ENCODE measurements around the gene POU3F1.

Gene POU3F1

GRCh38 chr1:38071312-38072256 lies 25.0 kb upstream of the POU3F1 start:
- Histone ChIP-seq H3K4me1 (ENCODE audit: insufficient read depth, poor library complexity, severe bottlenecking) (no peaks in the 10 kb centered on the region), H3K36me3 (ENCODE audit: low read depth) (no peaks in the 10 kb centered on the region), H3K27ac (ENCODE audit: poor library complexity, severe bottlenecking) (no peak overlapping the region), H3K9me3 (ENCODE audit: severe bottlenecking) (no peaks in the 10 kb centered on the region), H3K27me3 (ENCODE audit: insufficient read depth, poor library complexity, severe bottlenecking) (no peaks in the 10 kb centered on the region), H3K4me3 (ENCODE audit: severe bottlenecking) (no peak overlapping the region)
- no peak for DNase-seq (ENCODE audit: low spot score)
- peak; percentile 64 for ATAC-seq (ENCODE audit: low read depth)
- peak; percentile 21 for TF ChIP-seq CTCF (IDR thresholded peaks at IDR 0.05; ENCODE audit: poor library complexity, severe bottlenecking)

- ATAC-seq (ENCODE audit: low read depth) (no peak), DNase-seq (ENCODE audit: low spot score) (no peak)
- H3K9me3 ChIP-seq (ENCODE audit: severe bottlenecking), result no peaks in the 10 kb centered on the region
- no peaks in the 10 kb centered on the region for H3K36me3 ChIP-seq (ENCODE audit: low read depth)
- TF ChIP-seq CTCF (IDR thresholded peaks at IDR 0.05; ENCODE audit: poor library complexity, severe bottlenecking), result no peak
- no peak overlapping the region for H3K4me3 ChIP-seq (ENCODE audit: severe bottlenecking)
- H3K27me3 ChIP-seq (ENCODE audit: insufficient read depth, poor library complexity, severe bottlenecking), result no peaks in the 10 kb centered on the region
- no peak overlapping the region for H3K27ac ChIP-seq (ENCODE audit: poor library complexity, severe bottlenecking)
- peaks cover 3% of the 10 kb centered on the region for H3K4me1 ChIP-seq (ENCODE audit: insufficient read depth, poor library complexity, severe bottlenecking)
Measured at GRCh38 chr1:38068980-38069340, 22.4 kb upstream of the POU3F1 start.

DNA sequence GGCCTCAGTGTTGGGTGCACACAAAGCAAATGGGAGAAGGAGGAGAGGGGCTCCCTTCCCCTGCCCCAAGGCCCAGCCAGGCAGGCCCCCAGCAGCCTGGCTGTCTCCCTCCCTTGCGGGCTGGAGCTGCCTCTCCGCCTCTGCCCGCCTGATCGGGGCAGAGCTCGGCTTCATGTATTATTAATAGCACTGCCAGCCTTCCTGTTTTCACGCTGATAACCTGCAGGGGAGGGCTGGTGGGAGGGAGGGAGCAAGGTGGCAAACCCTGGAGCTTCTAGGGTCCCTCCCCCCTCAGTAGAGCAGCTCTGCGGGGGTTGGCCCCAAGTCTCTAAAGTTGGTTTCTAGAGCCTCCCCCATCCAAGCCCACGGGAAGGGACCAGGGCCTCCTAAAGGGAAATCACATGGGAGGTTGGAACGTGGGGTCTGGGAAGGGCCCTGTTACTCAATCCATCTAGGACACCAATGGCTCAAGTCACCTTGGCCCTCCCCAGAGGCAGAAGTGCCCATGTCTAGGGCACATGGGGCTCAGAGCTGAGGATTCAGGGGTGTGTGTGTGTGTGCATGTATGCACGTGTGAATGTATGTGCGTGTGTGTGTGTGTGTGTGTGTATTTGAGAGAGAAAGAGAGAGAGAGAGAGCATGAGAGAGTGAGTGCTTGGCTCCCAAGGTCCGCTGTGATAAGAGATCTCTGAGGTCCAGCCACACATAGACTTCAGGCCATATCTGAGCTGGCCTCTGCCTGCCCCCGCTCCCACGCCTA lies 21.8 kb upstream of the POU3F1 start:
- H3K4me3 ChIP-seq (ENCODE audit: severe bottlenecking), result no peak overlapping the region
- DNase-seq (ENCODE audit: low spot score), result no peak
- H3K27ac ChIP-seq (ENCODE audit: poor library complexity, severe bottlenecking), result no peak overlapping the region
- H3K36me3 ChIP-seq (ENCODE audit: low read depth), result no peaks in the 10 kb centered on the region
- H3K27me3 ChIP-seq (ENCODE audit: insufficient read depth, poor library complexity, severe bottlenecking), result no peaks in the 10 kb centered on the region
- H3K4me1 ChIP-seq (ENCODE audit: insufficient read depth, poor library complexity, severe bottlenecking), result peaks cover 3% of the 10 kb centered on the region
- TF ChIP-seq CTCF (IDR thresholded peaks at IDR 0.05; ENCODE audit: poor library complexity, severe bottlenecking), result no peak
- H3K9me3 ChIP-seq (ENCODE audit: severe bottlenecking), result no peaks in the 10 kb centered on the region
- no peak for ATAC-seq (ENCODE audit: low read depth)

GRCh38 chr1:38064197-38064903 lies 17.8 kb upstream of the POU3F1 start:
- peaks cover 3% of the 10 kb centered on the region for H3K4me1 ChIP-seq (ENCODE audit: insufficient read depth, poor library complexity, severe bottlenecking)
- no peak overlapping the region for H3K27ac ChIP-seq (ENCODE audit: poor library complexity, severe bottlenecking)
- TF ChIP-seq CTCF (IDR thresholded peaks at IDR 0.05; ENCODE audit: poor library complexity, severe bottlenecking), result peak; percentile 8
- no peak overlapping the region for H3K4me3 ChIP-seq (ENCODE audit: severe bottlenecking)
- H3K27me3 ChIP-seq (ENCODE audit: insufficient read depth, poor library complexity, severe bottlenecking), result no peaks in the 10 kb centered on the region
- no peaks in the 10 kb centered on the region for H3K9me3 ChIP-seq (ENCODE audit: severe bottlenecking)
- no peaks in the 10 kb centered on the region for H3K36me3 ChIP-seq (ENCODE audit: low read depth)
- no peak for DNase-seq (ENCODE audit: low spot score)
- ATAC-seq (ENCODE audit: low read depth), result peak; percentile 90

Data from RWPE2 (cell line).